HCT116 (cell line): Measurements from ENCODE around the gene STK32B.

Source experiments
- CTCF ChIP-seq, 3 experiments: fragments of 200-600 bp in 1 of 3; sonication (generic) in 1 of 3; IDR thresholded peaks in 2 of 3; conservative IDR thresholded peaks in 1 of 3; 2 replicates each; pipeline ENCODE4 v1.5.1; 2012 to 2017; ENCODE audit warnings: low read depth in 2 of 3, low read length in 2 of 3, antibody characterized with exemption in 1 of 3, borderline replicate concordance in 1 of 3, control low read depth in 1 of 3, mild to moderate bottlenecking in 1 of 3, mixed read lengths in 1 of 3, mixed run types in 1 of 3, moderate library complexity in 1 of 3; ENCODE audit not compliant: insufficient read depth in 1 of 3
- ELF1 ChIP-seq: IDR thresholded peaks from 2 replicates; pipeline ENCODE4 v1.6.1; 2012; ENCODE audit warnings: low read depth, borderline replicate concordance
- POLR2A ChIP-seq: IDR thresholded peaks from 2 replicates; pipeline ENCODE4 v1.7.0; 2011; ENCODE audit warnings: borderline replicate concordance; ENCODE audit not compliant: insufficient read depth, insufficient read length; ENCODE audit errors: extremely low read depth
- POLR2AphosphoS5 ChIP-seq: IDR thresholded peaks from 2 replicates; pipeline ENCODE4 v1.6.1; 2011; ENCODE audit warnings: mild to moderate bottlenecking, low read depth, low read length, moderate library complexity
- SIN3A ChIP-seq: IDR thresholded peaks from 2 replicates; pipeline ENCODE4 v1.6.1; 2012; ENCODE audit warnings: low read depth

- TF ChIP-seq CTCF (IDR thresholded peaks at IDR 0.05 in 2 of 3, conservative IDR thresholded peaks at IDR 0.05 in 1 of 3; ENCODE audit: borderline replicate concordance in 1 of 3, insufficient read depth in 1 of 3, low read depth in 2 of 3, low read length in 2 of 3) = no peak
- TF ChIP-seq POLR2A = no peak
- TF ChIP-seq SIN3A = no peak
- no peak for TF ChIP-seq POLR2AphosphoS5
- no peak for TF ChIP-seq ELF1
These were observed 38.9 kb upstream of the STK32B start for GRCh38 chr4:5012244-5012898.
